GM23338 (cell line): ENCODE data around the gene GYPC. TPM values are rescaled to one million over a fixed set of nuclear protein-coding genes. Genes with fewer than 3 reads are reported as not detected.

Source experiments
- CREB1 ChIP-seq: fragments of 250-450 bp; sonication (Bioruptor Pico); IDR thresholded peaks from 2 replicates; pipeline ENCODE4 v1.5.0; 2020; ENCODE audit warnings: low read depth, mild to moderate bottlenecking, moderate library complexity
- CTCF ChIP-seq, 2 experiments: fragments of 200-600 bp in 1 of 2; sonication (generic) in 1 of 2; conservative IDR thresholded peaks; 2 replicates each; pipeline versions ENCODE4 v1.5.1 to v1.6.1; 2016 to 2017; ENCODE audit warnings: antibody characterized with exemption in 2 of 2, low read depth in 2 of 2, mild to moderate bottlenecking in 2 of 2, moderate library complexity in 1 of 2
- JUNB ChIP-seq: IDR thresholded peaks from one replicate; pipeline ENCODE4 v1.6.1; 2016; ENCODE audit warnings: antibody characterized with exemption; ENCODE audit not compliant: unreplicated experiment
- NANOG ChIP-seq: IDR thresholded peaks from 2 replicates; pipeline ENCODE4 v1.6.1; 2016; ENCODE audit warnings: antibody characterized with exemption, borderline replicate concordance
- POLR2AphosphoS5 ChIP-seq: IDR thresholded peaks from 2 replicates; pipeline ENCODE4 v1.6.1; 2016; ENCODE audit warnings: antibody characterized with exemption, low read depth
- REST ChIP-seq: IDR thresholded peaks from one replicate; pipeline ENCODE4 v1.6.1; 2018; ENCODE audit warnings: antibody characterized with exemption; ENCODE audit not compliant: unreplicated experiment
- STAT1 ChIP-seq: IDR thresholded peaks from one replicate; pipeline ENCODE4 v1.6.1; 2016; ENCODE audit warnings: antibody characterized with exemption; ENCODE audit not compliant: unreplicated experiment
- ZNF114 ChIP-seq: fragments of 250-450 bp; sonication (Bioruptor Pico); IDR thresholded peaks from 2 replicates; pipeline ENCODE4 v1.5.0; 2020; ENCODE audit warnings: mild to moderate bottlenecking, moderate library complexity
- ZNF331 ChIP-seq: fragments of 250-450 bp; sonication (Bioruptor Pico); IDR thresholded peaks from 2 replicates; pipeline ENCODE4 v1.5.0; 2020; ENCODE audit warnings: low read depth, mild to moderate bottlenecking, moderate library complexity
- ZNF462 ChIP-seq: fragments of 250-450 bp; sonication (Bioruptor Pico); IDR thresholded peaks from 2 replicates; pipeline ENCODE4 v1.5.0; 2020; ENCODE audit warnings: mild to moderate bottlenecking, moderate library complexity
- polyA plus RNA-seq: library from polyadenylated mRNA; unstranded; fragments of >200 nt; fragmentation: Nextera tagmentation; extraction: Ambion mirVana; gene quantifications from 2 replicates; pipeline ENCODE4 v1.2.1, GENCODE V29; 2016
- total RNA-seq: library from RNA; depleted of rRNA; stranded (reverse); fragments of >200 nt; shearing (Covaris generic); gene quantifications from 2 replicates; pipeline ENCODE4 v1.2.3, GENCODE V29; 2014

Gene GYPC
- total and polyA plus RNA-seq, 2 experiments from 2014 or later = 19.6 to 29.7 TPM

GRCh38 chr2:126720638-126721037, 64.7 kb downstream of the GYPC start (continued):
- TF ChIP-seq ZNF462 (CRISPR knock-in tag) (no peak), ZNF331 (no peak), ZNF114 (CRISPR knock-in tag) (no peak), POLR2AphosphoS5 (no peak), CREB1 (CRISPR knock-in tag) (no peak), NANOG (no peak), CTCF (conservative IDR thresholded peaks at IDR 0.05; ENCODE audit: low read depth in 2 of 2) (no peak), STAT1 (no peak), REST (no peak), JUNB (no peak)
